ENCODE measurements around the gene SERPINE2.
"Not testable (repeated sequence)": the region's sequence is repeated elsewhere in the genome, so short reads cannot be mapped to it uniquely, and the experiment has no call there.

Gene SERPINE2

GRCh38 chr2:223945755-223946154, 93.3 kb downstream of the SERPINE2 start:
- FAIRE-seq (no peak), DNase-seq (ENCODE audit: insufficient read length) (no peak)
- TF ChIP-seq POLR2AphosphoS5 (IDR thresholded peaks at IDR 0.05; ENCODE audit: low read depth, low read length) (no peak), POLR2A (IDR thresholded peaks at IDR 0.05; ENCODE audit: low read depth, low read length) (no peak), TAF1 (IDR thresholded peaks at IDR 0.05; ENCODE audit: borderline replicate concordance, low read depth, low read length) (no peak)

GRCh38 chr2:223944703-223945531, 94.2 kb downstream of the SERPINE2 start, which contains the start of gene WDFY1:
WDFY1 (minus strand) TSS chr2:223945335; CDS start chr2:223945284, 51 bp downstream.
- FAIRE-seq: peak; percentile 92
- TF ChIP-seq TAF1 (IDR thresholded peaks at IDR 0.05; ENCODE audit: borderline replicate concordance, low read depth, low read length): peak; percentile 44; the same call in 1 of the 2 replicates
- peak; percentile 47; the same call in 1 of the 2 replicates for TF ChIP-seq POLR2AphosphoS5 (IDR thresholded peaks at IDR 0.05; ENCODE audit: low read depth, low read length)
- TF ChIP-seq POLR2A (IDR thresholded peaks at IDR 0.05; ENCODE audit: low read depth, low read length): peak; percentile 82
- DNase-seq (ENCODE audit: insufficient read length): peak; percentile 94

GRCh38 chr2:223944166-223944702, 94.9 kb downstream of the SERPINE2 start:
- DNase-seq (ENCODE audit: insufficient read length) (peak; percentile 35), FAIRE-seq (peak; percentile 61)
- TF ChIP-seq TAF1 (IDR thresholded peaks at IDR 0.05; ENCODE audit: borderline replicate concordance, low read depth, low read length): no peak
- no peak for TF ChIP-seq POLR2A (IDR thresholded peaks at IDR 0.05; ENCODE audit: low read depth, low read length)
- TF ChIP-seq POLR2AphosphoS5 (IDR thresholded peaks at IDR 0.05; ENCODE audit: low read depth, low read length): no peak

- TF ChIP-seq POLR2A (IDR thresholded peaks at IDR 0.05; ENCODE audit: low read depth, low read length): no peak
- no peak for TF ChIP-seq POLR2AphosphoS5 (IDR thresholded peaks at IDR 0.05; ENCODE audit: low read depth, low read length)
- TF ChIP-seq TAF1 (IDR thresholded peaks at IDR 0.05; ENCODE audit: borderline replicate concordance, low read depth, low read length): no peak
- DNase-seq (ENCODE audit: insufficient read length) (no peak), FAIRE-seq (no peak)
Measured at GRCh38 chr2:223943561-223944008, 95.5 kb downstream of the SERPINE2 start.

GRCh38 chr2:223943135-223943534, 96.0 kb downstream of the SERPINE2 start:
- no peak for TF ChIP-seq POLR2AphosphoS5 (IDR thresholded peaks at IDR 0.05; ENCODE audit: low read depth, low read length)
- TF ChIP-seq POLR2A (IDR thresholded peaks at IDR 0.05; ENCODE audit: low read depth, low read length): no peak
- no peak for TF ChIP-seq TAF1 (IDR thresholded peaks at IDR 0.05; ENCODE audit: borderline replicate concordance, low read depth, low read length)
- FAIRE-seq (no peak), DNase-seq (ENCODE audit: insufficient read length) (no peak)

GRCh38 chr2:223941579-223942277, 97.4 kb downstream of the SERPINE2 start:
- FAIRE-seq (peak; percentile 73), DNase-seq (ENCODE audit: insufficient read length) (no peak)
- TF ChIP-seq POLR2A (IDR thresholded peaks at IDR 0.05; ENCODE audit: low read depth, low read length): no peak

- DNase-seq (ENCODE audit: insufficient read length): not testable (repeated sequence)
- FAIRE-seq: peak; percentile 61
Measured at GRCh38 chr2:223939438-223939837, 99.6 kb downstream of the SERPINE2 start.

GRCh38 chr2:223937535-223937934, 101.6 kb downstream of the SERPINE2 start:
- TF ChIP-seq POLR2A (IDR thresholded peaks at IDR 0.05; ENCODE audit: low read depth, low read length) (no peak), TAF1 (IDR thresholded peaks at IDR 0.05; ENCODE audit: borderline replicate concordance, low read depth, low read length) (no peak), POLR2AphosphoS5 (IDR thresholded peaks at IDR 0.05; ENCODE audit: low read depth, low read length) (no peak)
- no peak for FAIRE-seq

GRCh38 chr2:223936862-223937326, 102.2 kb downstream of the SERPINE2 start:
- TF ChIP-seq TAF1 (IDR thresholded peaks at IDR 0.05; ENCODE audit: borderline replicate concordance, low read depth, low read length): no peak
- TF ChIP-seq POLR2A (IDR thresholded peaks at IDR 0.05; ENCODE audit: low read depth, low read length): no peak
- TF ChIP-seq POLR2AphosphoS5 (IDR thresholded peaks at IDR 0.05; ENCODE audit: low read depth, low read length): no peak
- DNase-seq (ENCODE audit: insufficient read length) (no peak), FAIRE-seq (no peak)

More at GRCh38 chr2:223937535-223937934, 101.6 kb downstream of the SERPINE2 start:
- DNase-seq (ENCODE audit: insufficient read length): no peak

GRCh38 chr2:223935459-223936125, 103.5 kb downstream of the SERPINE2 start:
- no peak for DNase-seq (ENCODE audit: insufficient read length)
- TF ChIP-seq POLR2AphosphoS5 (IDR thresholded peaks at IDR 0.05; ENCODE audit: low read depth, low read length): no peak
- TF ChIP-seq TAF1 (IDR thresholded peaks at IDR 0.05; ENCODE audit: borderline replicate concordance, low read depth, low read length): no peak
- TF ChIP-seq POLR2A (IDR thresholded peaks at IDR 0.05; ENCODE audit: low read depth, low read length): no peak
- no peak for FAIRE-seq

- TF ChIP-seq POLR2A (IDR thresholded peaks at IDR 0.05; ENCODE audit: low read depth, low read length) (no peak), POLR2AphosphoS5 (IDR thresholded peaks at IDR 0.05; ENCODE audit: low read depth, low read length) (no peak), TAF1 (IDR thresholded peaks at IDR 0.05; ENCODE audit: borderline replicate concordance, low read depth, low read length) (no peak)
- DNase-seq (ENCODE audit: insufficient read length) (no peak), FAIRE-seq (no peak)
Measured at GRCh38 chr2:223934870-223935269, 104.2 kb downstream of the SERPINE2 start.
